Motor neuron (in vitro differentiated cells): ENCODE data around the gene NAALADL2. TPM values are rescaled to one million over a fixed set of nuclear protein-coding genes. Genes with fewer than 3 reads are reported as not detected.
A peak's percentile ranks its signal among the peaks of the same experiment; 100 is the strongest.

Experiments
- ATAC-seq, 8 experiments: fragments of 200-7000 bp; cut with Tn5 transposase; replicated peaks in 6 of 8; 2 replicates each; pipeline ENCODE4 v1.8.0; 2021; ENCODE audit warnings: mild to moderate bottlenecking in 8 of 8, moderate library complexity in 8 of 8
- H3K27ac ChIP-seq, 2 donors: fragments of 250-450 bp; sonication (Bioruptor Pico); 2 replicates each; pipeline ENCODE4 v1.9.0; 2021; ENCODE audit warnings: antibody characterized with exemption in 2 of 2, mild to moderate bottlenecking in 2 of 2, moderate library complexity in 1 of 2
- H3K4me1 ChIP-seq, 2 donors: fragments of 250-450 bp; sonication (Bioruptor Pico); replicated peaks in 1 of 2; 2 replicates each; pipeline ENCODE4 v1.6.1; 2021; ENCODE audit warnings: antibody characterized with exemption in 2 of 2, mild to moderate bottlenecking in 2 of 2, moderate library complexity in 1 of 2
- H3K4me3 ChIP-seq, 5 donors: fragments of 250-450 bp; sonication (Bioruptor Pico); 2 replicates each; pipeline ENCODE4 v1.9.0; 2021; ENCODE audit warnings: antibody characterized with exemption in 5 of 5, mild to moderate bottlenecking in 5 of 5, moderate library complexity in 4 of 5
- WGBS, 10 experiments: fragments of 450-650 bp; shearing (Covaris generic); methylation state at CpG; one replicate each; pipeline ENCODE4 v1.0.0; 2022; 5-methylcytosine and 5-hydroxymethylcytosine counted together
- in situ Hi-C, 9 experiments: fragments of 400-800 bp; cut with MboI; loops; one replicate each; pipeline ENCODE4 v1.15.0; 2021; ENCODE audit warnings: low sequenced_read_pairs in 9 of 9, low pct_unique_long_range_greater_than_20kb in 2 of 9; ENCODE audit not compliant: unreplicated experiment in 9 of 9
- total RNA-seq, 8 experiments: library from RNA; unstranded; fragments of 300-600 nt; gene quantifications; 2 replicates each; pipeline versions ENCODE4 v1.2.3 to v1.2.4, GENCODE V29; 2022

NAALADL2 gene
- total RNA-seq, 8 experiments from 2014 or later, result 1.1 to 5.4 (median 2.0) TPM

DNA sequence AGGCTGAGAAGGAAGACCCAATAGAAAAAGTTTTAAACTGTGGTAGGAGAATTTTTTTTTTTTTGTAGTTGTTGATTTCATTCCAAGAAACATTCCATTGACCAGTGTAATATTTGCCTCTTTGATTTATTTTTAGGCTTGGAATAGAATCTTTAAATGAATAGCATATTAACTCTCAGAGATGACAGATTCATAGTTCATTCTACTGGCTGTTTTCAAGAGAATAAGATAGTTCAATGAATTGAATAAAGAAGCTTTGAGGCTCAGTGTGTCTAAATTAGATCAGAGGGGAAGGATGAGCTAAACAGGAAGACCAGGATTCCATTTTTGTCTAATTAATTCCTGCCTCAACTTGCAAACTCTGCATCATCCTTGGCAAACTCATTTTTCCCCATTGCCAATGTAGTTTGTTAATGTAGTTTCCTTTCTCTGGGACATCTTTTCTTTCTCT is 98.4 kb downstream of the NAALADL2 start:
- Histone ChIP-seq H3K4me3 (no peak overlapping the region), H3K27ac (no peak overlapping the region), H3K4me1 (peaks cover 0 to 3% of the 10 kb centered on the region in 2 donors)
- no peak for ATAC-seq
- in situ Hi-C loops, result no loop called here

- H3K4me3 ChIP-seq, result no peak overlapping the region
- peaks cover 0 to 3% of the 10 kb centered on the region in 2 donors for H3K4me1 ChIP-seq
- 20 to 100% (median 90%) methylated on average over 1 to 5 of the region's 5 CpGs for WGBS, 10 experiments
- no peak for ATAC-seq
- in situ Hi-C loops, result no loop called here
- H3K27ac ChIP-seq, result no peak overlapping the region
These were observed 99.7 kb downstream of the NAALADL2 start for GRCh38 chr3:174958671-174959328.

DNA sequence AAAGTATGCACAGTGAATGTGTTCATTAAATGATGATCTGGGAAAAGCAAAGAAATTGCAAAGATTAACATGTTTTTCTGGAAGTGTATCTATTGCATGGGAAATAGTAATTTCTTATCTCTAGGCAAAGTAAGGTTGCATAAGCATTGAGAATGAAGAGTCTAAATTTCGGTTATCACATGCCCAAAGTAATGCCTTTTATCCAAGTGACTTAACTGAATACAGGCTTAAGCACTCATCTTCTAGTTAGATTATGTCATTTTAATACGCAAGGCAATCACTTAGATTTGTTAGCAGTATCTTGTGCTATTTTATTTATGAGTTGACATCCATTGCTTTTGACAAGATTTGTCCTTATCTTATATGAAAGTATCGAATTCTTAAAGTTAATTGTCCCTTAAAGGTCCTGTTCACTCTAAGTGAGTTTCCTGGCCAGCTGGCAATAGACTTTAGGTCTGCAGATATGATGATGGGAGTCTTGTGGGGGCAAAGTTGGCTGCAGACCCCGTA is 100.5 kb downstream of the NAALADL2 start:
- no peak overlapping the region for H3K27ac ChIP-seq
- H3K4me3 ChIP-seq, result no peak overlapping the region
- H3K4me1 ChIP-seq, result peaks cover 0 to 3% of the 10 kb centered on the region in 2 donors
- in situ Hi-C loops, result no loop called here
- WGBS, 10 experiments, result 17 to 100% (median 74%) methylated on average over 1 to 4 of the region's 4 CpGs
- ATAC-seq, result no peak

DNA sequence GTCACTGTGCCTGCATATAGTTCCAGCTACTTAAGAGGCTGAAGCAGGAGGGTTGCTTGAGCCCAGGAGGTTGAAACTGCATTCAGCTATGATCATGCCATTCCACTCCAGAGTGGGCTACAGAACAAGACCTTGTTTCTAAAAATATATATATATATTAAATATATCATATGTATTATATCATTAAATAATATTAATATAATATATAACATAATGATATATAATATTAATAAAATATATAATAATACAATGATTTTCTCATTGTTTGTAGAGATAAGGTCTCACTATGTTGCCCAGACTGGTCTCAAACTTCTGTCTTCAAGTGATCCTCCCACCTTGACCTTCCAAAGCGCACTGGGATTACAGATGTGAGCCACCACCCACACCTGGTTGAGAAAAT is 101.8 kb downstream of the NAALADL2 start:
- H3K27ac ChIP-seq, result no peak overlapping the region
- 67 to 100% (median 95%) methylated on average over 1 of the region's 1 CpG; no CpG with 5 or more reads in 6 of the 10 experiments for WGBS, 10 experiments
- in situ Hi-C loops, result no loop called here
- H3K4me3 ChIP-seq, result no peak overlapping the region
- peaks cover 0 to 3% of the 10 kb centered on the region in 2 donors for H3K4me1 ChIP-seq
- ATAC-seq, result no peak

GRCh38 chr3:174973465-174973864 is 114.3 kb downstream of the NAALADL2 start:
- in situ Hi-C loops, result no loop called here
- Histone ChIP-seq H3K4me3 (no peak overlapping the region), H3K4me1 (no peaks in the 10 kb centered on the region), H3K27ac (no peak overlapping the region)
- ATAC-seq, result no peak
- 76 to 100% (median 95%) methylated on average over 1 to 5 of the region's 5 CpGs for WGBS, 10 experiments

DNA sequence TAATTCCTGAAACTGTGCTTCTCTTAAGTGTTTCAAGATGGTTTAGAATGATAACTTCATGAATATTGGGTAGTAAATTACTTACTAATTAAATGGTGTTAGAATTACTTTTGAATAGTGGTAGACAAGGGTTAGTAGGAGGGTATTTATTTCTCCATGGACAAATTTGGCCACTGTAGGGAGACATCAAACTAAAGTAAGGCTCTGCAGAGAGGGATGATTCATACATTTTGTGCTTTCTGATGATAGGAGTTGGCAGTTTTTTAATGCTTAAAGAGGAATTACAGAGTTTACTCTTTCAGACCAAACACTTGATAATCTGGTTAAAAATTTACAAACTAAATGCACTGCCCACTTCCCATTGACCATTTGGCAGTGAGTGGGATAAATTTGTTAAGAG is 127.6 kb downstream of the NAALADL2 start:
- Histone ChIP-seq H3K4me3 (no peak overlapping the region), H3K4me1 (no peaks in the 10 kb centered on the region), H3K27ac (no peak overlapping the region)
- in situ Hi-C loops, result no loop called here
- ATAC-seq, result no peak

DNA sequence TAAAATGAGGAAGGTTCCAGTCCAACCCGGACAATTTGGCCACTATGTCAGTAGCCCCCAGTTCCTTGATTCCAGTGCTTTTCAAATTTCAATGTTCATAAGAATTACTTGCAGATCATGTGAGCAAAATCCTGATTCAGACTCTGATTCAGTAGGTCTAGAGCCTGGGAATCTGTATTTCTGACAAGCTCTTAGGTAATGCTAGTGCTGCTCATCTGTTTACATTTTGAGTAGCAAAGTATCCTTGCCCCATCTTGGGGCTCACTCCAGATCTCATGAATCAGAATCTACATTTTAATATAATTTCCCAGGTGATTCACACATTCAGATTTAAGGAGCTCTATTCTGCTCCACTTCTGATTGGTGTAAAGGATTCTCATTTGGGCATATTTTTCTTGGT is 142.0 kb downstream of the NAALADL2 start:
- no peak overlapping the region for H3K27ac ChIP-seq
- ATAC-seq, result no peak
- 60 to 100% (median 100%) methylated on average over 1 of the region's 1 CpG; no CpG with 5 or more reads in 5 of the 10 experiments for WGBS, 10 experiments
- H3K4me1 ChIP-seq, result peaks cover 0 to 7% of the 10 kb centered on the region in 2 donors
- in situ Hi-C loops, result no loop called here
- H3K4me3 ChIP-seq, result no peak overlapping the region

GRCh38 chr3:175002732-175003143 is 143.6 kb downstream of the NAALADL2 start:
- WGBS, 10 experiments, result 0 to 100% (median 100%) methylated on average over 1 of the region's 1 CpG; no CpG with 5 or more reads in 1 of the 10 experiments
- in situ Hi-C loops, result no loop called here
- no peak overlapping the region for H3K27ac ChIP-seq
- no peak overlapping the region for H3K4me3 ChIP-seq
- ATAC-seq, result peak in 2 of 8 experiments; percentile 45 to 56
- H3K4me1 ChIP-seq, result peaks cover 0 to 7% of the 10 kb centered on the region in 2 donors

- WGBS, 10 experiments, result 64 to 100% (median 90%) methylated on average over 1 to 2 of the region's 2 CpGs; no CpG with 5 or more reads in 1 of the 10 experiments
- no peak overlapping the region for H3K4me3 ChIP-seq
- in situ Hi-C loops, result no loop called here
- peaks cover 0 to 7% of the 10 kb centered on the region in 2 donors for H3K4me1 ChIP-seq
- no peak overlapping the region for H3K27ac ChIP-seq
- ATAC-seq, result no peak
These were observed 144.5 kb downstream of the NAALADL2 start for GRCh38 chr3:175003590-175003989.

DNA sequence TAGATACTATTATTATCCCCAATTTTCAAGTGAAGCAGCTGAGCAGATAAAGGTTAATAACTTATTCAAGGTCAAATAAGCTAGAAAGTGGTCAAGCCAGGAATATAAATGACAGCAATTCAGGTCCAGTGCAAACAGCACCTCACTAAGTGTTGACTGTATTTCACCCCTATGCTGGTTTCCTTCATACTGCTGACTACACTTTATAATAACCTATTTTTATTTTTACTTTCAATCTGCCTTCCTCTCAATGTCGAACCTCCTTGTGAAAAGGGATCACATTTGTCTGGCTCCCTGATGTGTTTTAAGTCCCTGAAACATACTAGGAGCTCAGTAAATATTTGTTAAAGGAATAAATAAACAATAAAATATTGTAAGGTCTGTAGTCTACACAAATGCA is 146.1 kb downstream of the NAALADL2 start:
- H3K4me1 ChIP-seq, result peaks cover 0 to 7% of the 10 kb centered on the region in 2 donors
- WGBS, 10 experiments, result 0 to 95% (median 75%) methylated on average over 1 of the region's 1 CpG; no CpG with 5 or more reads in 1 of the 10 experiments
- no peak overlapping the region for H3K4me3 ChIP-seq
- no peak for ATAC-seq
- in situ Hi-C loops, result no loop called here
- H3K27ac ChIP-seq, result no peak overlapping the region

DNA sequence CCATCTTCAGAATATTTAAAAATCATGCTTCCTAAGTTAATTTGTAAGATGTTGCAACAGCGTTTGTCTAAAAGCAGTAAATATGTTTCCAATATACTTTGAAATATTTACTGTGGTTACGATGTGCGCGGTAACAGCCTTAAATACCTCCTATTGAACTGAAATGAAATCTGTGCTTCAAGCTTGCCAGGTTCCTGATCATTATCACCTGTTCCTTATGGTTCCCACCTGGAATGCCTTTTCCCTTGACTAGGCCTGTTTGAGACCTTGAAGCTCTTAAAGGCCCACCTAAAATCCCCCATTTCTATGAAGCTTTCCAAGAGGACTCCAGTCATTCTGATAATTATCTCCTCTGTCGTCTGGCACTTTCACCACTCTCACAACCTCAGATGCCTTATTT is 146.7 kb downstream of the NAALADL2 start:
- Histone ChIP-seq H3K4me1 (peaks cover 0 to 7% of the 10 kb centered on the region in 2 donors), H3K4me3 (no peak overlapping the region), H3K27ac (no peak overlapping the region)
- in situ Hi-C loops, result no loop called here
- WGBS, 10 experiments, result 11 to 97% (median 64%) methylated on average over 1 to 5 of the region's 5 CpGs
- ATAC-seq, result no peak

DNA sequence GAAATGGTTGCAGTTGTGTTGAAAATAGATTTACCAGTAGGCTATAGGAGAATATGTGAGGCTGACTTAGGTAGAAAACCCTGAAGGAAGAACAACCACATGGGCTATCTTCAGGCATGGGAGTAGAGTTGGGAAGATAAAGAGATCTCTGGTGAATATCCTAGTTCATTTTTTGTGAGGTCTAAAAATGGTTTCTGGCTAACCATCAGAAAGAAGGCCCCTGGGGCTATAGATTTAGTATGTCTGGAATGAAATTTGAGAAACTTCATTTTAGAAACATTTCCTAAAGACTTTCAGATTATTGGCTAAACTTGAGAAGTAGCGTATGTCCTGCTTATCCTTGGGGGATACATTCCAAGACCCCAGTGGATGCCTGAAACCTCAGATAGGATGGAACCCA is 148.2 kb downstream of the NAALADL2 start:
- Histone ChIP-seq H3K27ac (no peak overlapping the region), H3K4me1 (peaks cover 0 to 7% of the 10 kb centered on the region in 2 donors), H3K4me3 (no peak overlapping the region)
- in situ Hi-C loops, result no loop called here
- WGBS, 10 experiments, result 75 to 100% (median 92%) methylated on average over 1 of the region's 1 CpG; no CpG with 5 or more reads in 4 of the 10 experiments
- no peak for ATAC-seq

GRCh38 chr3:175009295-175009694 is 150.2 kb downstream of the NAALADL2 start:
- no peak overlapping the region for H3K4me3 ChIP-seq
- in situ Hi-C loops, result no loop called here
- peaks cover 0 to 7% of the 10 kb centered on the region in 2 donors for H3K4me1 ChIP-seq
- 80 to 100% (median 91%) methylated on average over 1 to 2 of the region's 2 CpGs; no CpG with 5 or more reads in 2 of the 10 experiments for WGBS, 10 experiments
- no peak overlapping the region for H3K27ac ChIP-seq
- ATAC-seq, result no peak
